Endothelial cell of umbilical vein (primary cell): Measurements from ENCODE around the gene SCAANT1. TPM values are rescaled to one million over a fixed set of nuclear protein-coding genes. Genes with fewer than 3 reads are reported as not detected.

Experiments used
- BruUV-seq: library from RNA; stranded (reverse); fragments of 400-500 nt; replicated peaks from 2 replicates; lab custom pipeline; 2021; lab: Mats Ljungman, UMichigan
- CTCF ChIA-PET: fragments of 300-600, 350-600 bp; sonication (Branson Sonifier 250); formaldehyde crosslinking; loops from one replicate; lab custom pipeline; 2021; ENCODE audit warnings: antibody characterized with exemption, inconsistent platforms; lab: Charles Lee
- POLR2A ChIA-PET: fragments of 300-600, 350-600 bp; sonication (Branson Sonifier 250); formaldehyde crosslinking; loops from one replicate; lab custom pipeline; 2021; ENCODE audit warnings: antibody characterized with exemption, inconsistent platforms; lab: Charles Lee
- DNase-seq: peaks from one replicate; pipeline ENCODE4 v3.0.0-alpha.2; 2011; ENCODE audit warnings: low read depth, low spot score
- FAIRE-seq: peaks from 2 replicates; lab custom pipeline; 2011; peaks lifted over from hg19 to GRCh38; lab: Jason Lieb, UNC
- H2AFZ ChIP-seq: 2 replicates; pipeline ENCODE4 v1.6.0; 2012; ENCODE audit warnings: low read depth, low read length, control low read depth, inconsistent platforms
- H3K27ac ChIP-seq: 2 replicates; pipeline ENCODE4 v1.5.1; 2011; ENCODE audit warnings: low read depth, mild to moderate bottlenecking, control low read depth, low read length, moderate library complexity; ENCODE audit not compliant: insufficient read depth
- H3K27me3 ChIP-seq, 2 experiments: 2 replicates each; pipeline versions ENCODE4 v1.6.0 to v1.6.1; 2011; ENCODE audit warnings: low read length in 2 of 2, mixed read lengths in 1 of 2; ENCODE audit not compliant: control insufficient read depth in 2 of 2, insufficient read depth in 2 of 2
- H3K36me3 ChIP-seq, 2 experiments: 2 replicates in 1 of 2; 3 replicates in 1 of 2; pipeline ENCODE4 v1.5.1; 2011; ENCODE audit warnings: low read length in 2 of 2, mild to moderate bottlenecking in 1 of 2, moderate library complexity in 1 of 2; ENCODE audit not compliant: control insufficient read depth in 2 of 2, insufficient read depth in 2 of 2; ENCODE audit errors: extremely low read depth in 1 of 2
- H3K4me1 ChIP-seq: 3 replicates; pipeline ENCODE4 v1.5.1; 2011; ENCODE audit warnings: mild to moderate bottlenecking, low read length; ENCODE audit not compliant: control insufficient read depth, insufficient read depth; ENCODE audit errors: extremely low read depth
- H3K4me2 ChIP-seq: 2 replicates; pipeline ENCODE4 v1.6.1; 2011; ENCODE audit warnings: low read length, control low read depth, mixed read lengths; ENCODE audit not compliant: insufficient read depth
- H3K4me3 ChIP-seq, 3 experiments: fragments of 200-600 bp in 1 of 3; sonication (generic), shearing (Covaris generic) in 1 of 3; replicated peaks in 1 of 3; 2 replicates each; pipeline ENCODE4 v1.5.1; 2011 to 2016; ENCODE audit warnings: control low read depth in 3 of 3, low read length in 3 of 3, mild to moderate bottlenecking in 2 of 3, inconsistent platforms in 1 of 3, low read depth in 1 of 3, moderate library complexity in 1 of 3; ENCODE audit not compliant: insufficient read depth in 1 of 3
- H3K79me2 ChIP-seq: 2 replicates; pipeline ENCODE4 v1.6.0; 2012; ENCODE audit warnings: low read length, inconsistent platforms; ENCODE audit not compliant: control insufficient read depth, insufficient read depth
- H3K9ac ChIP-seq: replicated peaks from 2 replicates; pipeline ENCODE3; 2011; ENCODE audit warnings: low read length, control low read depth; ENCODE audit not compliant: insufficient read depth; ENCODE audit errors: extremely low read depth
- H3K9me1 ChIP-seq: replicated peaks from 3 replicates; pipeline ENCODE4 v1.6.0; 2011; ENCODE audit warnings: mild to moderate bottlenecking, low read length; ENCODE audit not compliant: control insufficient read depth, insufficient read depth; ENCODE audit errors: extremely low read depth
- H3K9me3 ChIP-seq: replicated peaks from 2 replicates; pipeline ENCODE4 v1.5.1; 2012; ENCODE audit warnings: low read length, inconsistent platforms; ENCODE audit not compliant: control insufficient read depth, insufficient read depth
- H4K20me1 ChIP-seq: replicated peaks from 2 replicates; pipeline ENCODE3; 2011; ENCODE audit warnings: mild to moderate bottlenecking, low read length; ENCODE audit not compliant: control insufficient read depth, insufficient read depth; ENCODE audit errors: extremely low read depth
- EZH2 ChIP-seq: IDR thresholded peaks from 2 replicates; pipeline ENCODE4 v1.6.1; 2012; ENCODE audit warnings: borderline replicate concordance, low read depth, mild to moderate bottlenecking, moderate library complexity, low read length, inconsistent platforms; ENCODE audit not compliant: severe bottlenecking
- FOS ChIP-seq: IDR thresholded peaks from 2 replicates; pipeline ENCODE4 v1.6.1; 2011; ENCODE audit warnings: mild to moderate bottlenecking, low read length, moderate library complexity, borderline replicate concordance; ENCODE audit not compliant: insufficient read depth
- GATA2 ChIP-seq: IDR thresholded peaks from 2 replicates; pipeline ENCODE4 v1.7.0; 2011; ENCODE audit warnings: low read depth, mild to moderate bottlenecking, moderate library complexity, mixed read lengths, low read length; ENCODE audit not compliant: insufficient read length, insufficient read depth
- JUN ChIP-seq: IDR thresholded peaks from 2 replicates; pipeline ENCODE4 v1.6.1; 2011; ENCODE audit warnings: borderline replicate concordance, low read depth; ENCODE audit not compliant: insufficient read length, insufficient read depth
- MYC ChIP-seq: IDR thresholded peaks from one replicate; pipeline ENCODE4 v1.6.1; 2011; ENCODE audit warnings: mild to moderate bottlenecking, low read depth, low read length
- POLR2A ChIP-seq: IDR thresholded peaks from 2 replicates; pipeline ENCODE4 v1.6.1; 2012; ENCODE audit warnings: low read depth, mild to moderate bottlenecking, control low read depth, low read length
- POLR2AphosphoS5 ChIP-seq: IDR thresholded peaks from 2 replicates; pipeline ENCODE4 v1.6.1; 2012; ENCODE audit warnings: low read depth, mild to moderate bottlenecking, control low read depth, low read length, moderate library complexity; ENCODE audit not compliant: insufficient read depth
- dilution Hi-C: fragments of 300-500 bp; cut with MboI; formaldehyde crosslinking; loops from one replicate; pipeline ENCODE4 v1.15.0; 2019; ENCODE audit warnings: low sequenced_read_pairs; ENCODE audit not compliant: extremely low pct_ligation_motif_present
- intact Hi-C: fragments of 100-400 bp; cut with micrococcal nuclease; formaldehyde crosslinking; loops from one replicate; pipeline ENCODE4 v1.10.0; 2022
- polyA plus RNA-seq, 4 experiments: library from polyadenylated mRNA; depleted of rRNA in 3 of 4; stranded (reverse) in 3 of 4; unstranded in 1 of 4; fragments of >200 nt; gene quantifications; 2 replicates each; pipeline versions ENCODE4 v1.2.1 to v1.2.3, GENCODE V29; 2011 to 2012; ENCODE audit warnings: missing spikeins in 1 of 4
- total RNA-seq: library from RNA; stranded (reverse); gene quantifications from 2 replicates; pipeline ENCODE4 v1.2.3, GENCODE V29; 2021
- TF ChIP-seq, protein P1 (sequence below), 2 donors: IDR thresholded peaks; 1 replicate in 1 of 2; 2 replicates in 1 of 2; pipeline ENCODE4 v1.5.1; 2011; ENCODE audit warnings: low read length in 2 of 2, mild to moderate bottlenecking in 2 of 2, moderate library complexity in 2 of 2, control low read depth in 1 of 2, inconsistent platforms in 1 of 2, low read depth in 1 of 2; ENCODE audit not compliant: insufficient read depth in 1 of 2; ENCODE audit errors: extremely low read depth in 1 of 2
- TF ChIP-seq, protein P2 (sequence below): IDR thresholded peaks from 2 replicates; pipeline ENCODE4 v1.6.1; 2011; ENCODE audit not compliant: insufficient read depth, insufficient read length

SCAANT1 gene
- total and polyA plus RNA-seq, 2 donors (not counting 3 experiments of a cell fraction or from before 2014, with no cell fraction given): not detected

DNA sequence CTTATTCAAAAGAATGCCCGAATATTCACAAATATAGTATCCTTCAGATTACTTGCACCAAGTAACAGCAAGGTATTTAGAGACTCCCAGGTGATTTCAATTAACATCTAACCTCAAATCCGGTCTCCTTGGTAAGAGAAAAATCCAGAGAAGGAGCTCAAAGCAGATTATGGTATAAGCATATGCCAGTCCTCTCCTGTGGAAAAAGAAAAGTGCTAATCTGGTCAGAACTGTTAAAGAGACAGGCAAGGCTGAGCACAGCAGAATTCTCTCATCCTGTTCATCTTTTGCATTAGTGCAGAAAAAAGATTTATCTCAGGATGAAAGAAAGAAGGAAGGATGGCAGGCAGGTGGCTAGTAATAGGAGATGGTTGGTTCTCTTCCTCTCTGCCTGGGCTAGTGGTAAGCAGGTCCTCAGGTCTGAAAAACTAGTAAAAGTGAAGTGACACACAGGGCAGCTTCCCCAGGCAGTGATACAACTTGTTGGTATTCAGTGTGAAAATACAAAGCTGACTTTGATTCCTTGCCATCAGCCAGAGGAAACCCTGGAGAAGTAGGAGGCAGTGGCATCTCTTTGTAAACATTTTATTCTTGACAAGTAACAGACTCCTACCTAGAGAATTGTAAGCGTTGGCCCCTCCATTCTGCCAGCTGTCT, 34.3 kb downstream of the SCAANT1 start:
- POLR2A ChIA-PET: no interaction called here
- peaks cover 5% of the 10 kb centered on the region for H4K20me1 ChIP-seq

More for the DNA sequence above, 34.3 kb downstream of the SCAANT1 start:
- Histone ChIP-seq H3K9me3 (no peaks in the 10 kb centered on the region), H3K4me1 (no peaks in the 10 kb centered on the region), H3K36me3 (no peaks in the 10 kb centered on the region), H3K9ac (no peak overlapping the region), H3K79me2 (peaks cover 58% of the 10 kb centered on the region), H3K4me3 (no peak overlapping the region), H3K27me3 (no peaks in the 10 kb centered on the region), H3K4me2 (no peak overlapping the region), H2AFZ (no peak overlapping the region), H3K27ac (no peak overlapping the region), H3K9me1 (no peaks in the 10 kb centered on the region)
- intact Hi-C loops (no loop called here), dilution Hi-C loops (no loop called here)
- DNase-seq (no peak), FAIRE-seq (no peak)
- BruUV-seq: no TSS peak
- TF ChIP-seq, protein P1, sequence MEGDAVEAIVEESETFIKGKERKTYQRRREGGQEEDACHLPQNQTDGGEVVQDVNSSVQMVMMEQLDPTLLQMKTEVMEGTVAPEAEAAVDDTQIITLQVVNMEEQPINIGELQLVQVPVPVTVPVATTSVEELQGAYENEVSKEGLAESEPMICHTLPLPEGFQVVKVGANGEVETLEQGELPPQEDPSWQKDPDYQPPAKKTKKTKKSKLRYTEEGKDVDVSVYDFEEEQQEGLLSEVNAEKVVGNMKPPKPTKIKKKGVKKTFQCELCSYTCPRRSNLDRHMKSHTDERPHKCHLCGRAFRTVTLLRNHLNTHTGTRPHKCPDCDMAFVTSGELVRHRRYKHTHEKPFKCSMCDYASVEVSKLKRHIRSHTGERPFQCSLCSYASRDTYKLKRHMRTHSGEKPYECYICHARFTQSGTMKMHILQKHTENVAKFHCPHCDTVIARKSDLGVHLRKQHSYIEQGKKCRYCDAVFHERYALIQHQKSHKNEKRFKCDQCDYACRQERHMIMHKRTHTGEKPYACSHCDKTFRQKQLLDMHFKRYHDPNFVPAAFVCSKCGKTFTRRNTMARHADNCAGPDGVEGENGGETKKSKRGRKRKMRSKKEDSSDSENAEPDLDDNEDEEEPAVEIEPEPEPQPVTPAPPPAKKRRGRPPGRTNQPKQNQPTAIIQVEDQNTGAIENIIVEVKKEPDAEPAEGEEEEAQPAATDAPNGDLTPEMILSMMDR (IDR thresholded peaks at IDR 0.05; ENCODE audit: extremely low read depth in 1 of 2, insufficient read depth in 1 of 2, low read depth in 1 of 2, low read length in 2 of 2): no peak
- TF ChIP-seq, protein P2, sequence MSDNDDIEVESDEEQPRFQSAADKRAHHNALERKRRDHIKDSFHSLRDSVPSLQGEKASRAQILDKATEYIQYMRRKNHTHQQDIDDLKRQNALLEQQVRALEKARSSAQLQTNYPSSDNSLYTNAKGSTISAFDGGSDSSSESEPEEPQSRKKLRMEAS: no peak
- TF ChIP-seq POLR2A (no peak), MYC (no peak), GATA2 (no peak), FOS (no peak), EZH2 (no peak), POLR2AphosphoS5 (no peak), JUN (no peak)
- CTCF ChIA-PET: interaction anchor here (1.1 to 1.5 kb wide), 2 partner anchors 10 to 30 kb away, joined by 3 read pairs; no protein-coding TSS in a partner anchor
